GM19395 (cell line): ENCODE data around the gene NELFCD.

Source experiments
- ATAC-seq: cut with Tn5 transposase; IDR thresholded peaks from one replicate; pipeline ENCODE4 v1.9.1; 2021; ENCODE audit warnings: mild to moderate bottlenecking, moderate library complexity; ENCODE audit not compliant: unreplicated experiment

The NELFCD gene

DNA sequence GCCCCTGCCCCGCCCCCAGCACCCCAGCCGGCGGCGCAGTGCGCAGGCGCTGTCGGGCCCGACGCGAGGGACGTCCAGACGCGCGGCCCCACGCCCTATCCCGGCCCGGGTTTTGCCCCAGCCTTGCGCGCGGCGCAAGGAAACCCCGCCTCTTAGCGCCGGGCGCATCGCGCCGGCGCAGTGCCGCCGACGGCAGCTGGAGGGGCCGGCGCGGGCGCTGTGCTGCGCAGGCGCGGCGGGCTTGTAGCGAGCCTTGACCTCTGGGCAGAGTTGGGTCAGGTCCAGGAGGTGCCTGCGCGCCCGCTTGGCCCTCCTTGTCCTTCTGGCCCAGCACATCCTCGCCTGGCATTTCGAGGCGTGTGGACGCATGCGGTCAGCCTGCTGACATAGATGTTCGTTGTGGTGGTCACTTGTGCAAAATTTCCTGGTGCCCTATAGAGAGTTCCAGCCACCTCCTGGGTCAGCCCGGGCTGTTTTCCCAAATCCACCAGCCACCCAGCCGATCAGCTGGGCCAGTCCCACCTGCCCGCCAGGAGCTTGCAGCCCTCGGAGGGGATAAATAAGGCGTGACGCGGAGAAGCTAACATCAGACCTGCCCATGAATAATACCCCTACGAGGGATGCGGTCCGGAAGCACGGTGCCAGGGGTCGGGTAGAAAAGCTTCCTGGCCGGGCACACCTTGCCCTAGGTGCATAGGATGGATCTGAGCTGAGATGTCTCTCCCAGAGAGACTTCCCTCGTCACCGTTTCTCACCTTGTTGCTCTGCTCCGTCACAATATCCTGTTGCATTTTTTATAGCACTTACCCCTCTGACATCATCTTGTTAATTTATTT is 62.0 kb downstream of the NELFCD start:
- ATAC-seq, result peak; percentile 85

DNA sequence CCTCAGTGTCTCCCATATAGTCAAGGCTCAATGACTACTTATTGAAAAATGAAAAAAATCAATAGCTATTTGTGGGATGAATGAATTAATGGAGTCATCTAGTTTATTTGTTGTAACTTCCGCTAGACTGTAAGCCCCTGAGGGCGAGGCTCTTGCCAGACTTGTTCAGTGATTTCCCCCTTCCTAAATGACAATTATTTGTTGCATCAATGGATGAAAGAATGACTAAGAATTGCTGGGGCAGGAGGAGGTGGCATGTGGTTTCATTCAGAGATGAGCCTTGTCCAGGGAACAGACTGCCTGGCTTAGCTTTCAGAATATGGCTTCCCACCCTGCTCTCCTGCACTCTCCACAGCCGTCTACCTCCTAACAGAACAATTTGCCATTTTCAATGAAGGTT is 62.6 kb downstream of the NELFCD start:
- ATAC-seq, result no peak

DNA sequence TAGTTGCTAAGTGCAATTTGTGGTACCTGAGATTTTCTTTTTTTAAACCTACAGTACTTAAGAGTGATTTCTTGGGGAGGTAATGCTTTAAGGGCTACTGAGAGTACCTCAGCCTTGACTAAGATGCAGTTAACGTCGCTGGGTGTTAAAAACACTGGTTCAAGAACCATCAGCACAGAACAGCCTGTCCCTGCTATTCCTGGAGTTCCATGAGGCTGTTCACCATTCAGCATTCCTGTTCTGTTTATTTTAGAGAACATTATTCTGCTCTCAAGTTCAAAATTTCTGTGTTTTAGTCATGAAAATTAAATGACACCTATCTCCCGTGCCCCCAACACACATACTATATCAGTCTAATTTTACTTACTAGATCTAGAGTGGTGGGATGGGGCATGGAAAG is 63.2 kb downstream of the NELFCD start:
- ATAC-seq, result no peak
